ENCODE results near the gene ROR1.

Gene ROR1

GRCh38 chr1:63890468-63890867 is 116.7 kb downstream of the ROR1 start:
- H3K4me3 ChIP-seq (ENCODE audit: low read depth, low read length): no peak overlapping the region
- TF ChIP-seq POLR2A (IDR thresholded peaks at IDR 0.05; ENCODE audit: extremely low read depth, insufficient read length): no peak
- no peak for TF ChIP-seq CTCF (IDR thresholded peaks at IDR 0.05; ENCODE audit: low read depth, low read length)
- no peak for TF ChIP-seq MYC (IDR thresholded peaks at IDR 0.05; ENCODE audit: low read depth, low read length)
- no peak for TF ChIP-seq MAX (IDR thresholded peaks at IDR 0.05; ENCODE audit: low read depth, low read length)
- DNase-seq (ENCODE audit: low read depth): no peak

- H3K4me3 ChIP-seq (ENCODE audit: low read depth, low read length): no peak overlapping the region
- no peak for DNase-seq (ENCODE audit: low read depth)
- TF ChIP-seq POLR2A (IDR thresholded peaks at IDR 0.05; ENCODE audit: extremely low read depth, insufficient read length) (no peak), MYC (IDR thresholded peaks at IDR 0.05; ENCODE audit: low read depth, low read length) (no peak), MAX (IDR thresholded peaks at IDR 0.05; ENCODE audit: low read depth, low read length) (no peak), CTCF (IDR thresholded peaks at IDR 0.05; ENCODE audit: low read depth, low read length) (no peak)
These were observed 117.4 kb downstream of the ROR1 start for GRCh38 chr1:63891060-63891690.

GRCh38 chr1:63892632-63893395 is 119.0 kb downstream of the ROR1 start:
- TF ChIP-seq POLR2A (IDR thresholded peaks at IDR 0.05; ENCODE audit: extremely low read depth, insufficient read length) (no peak), MYC (IDR thresholded peaks at IDR 0.05; ENCODE audit: low read depth, low read length) (no peak), CTCF (IDR thresholded peaks at IDR 0.05; ENCODE audit: low read depth, low read length) (no peak), MAX (IDR thresholded peaks at IDR 0.05; ENCODE audit: low read depth, low read length) (no peak)
- DNase-seq (ENCODE audit: low read depth): no peak

GRCh38 chr1:63893976-63894375 is 120.2 kb downstream of the ROR1 start:
- no peak overlapping the region for H3K4me3 ChIP-seq (ENCODE audit: low read depth, low read length)
- no peak for DNase-seq (ENCODE audit: low read depth)
- no peak for TF ChIP-seq CTCF (IDR thresholded peaks at IDR 0.05; ENCODE audit: low read depth, low read length)
- no peak for TF ChIP-seq MAX (IDR thresholded peaks at IDR 0.05; ENCODE audit: low read depth, low read length)
- TF ChIP-seq MYC (IDR thresholded peaks at IDR 0.05; ENCODE audit: low read depth, low read length): no peak
- no peak for TF ChIP-seq POLR2A (IDR thresholded peaks at IDR 0.05; ENCODE audit: extremely low read depth, insufficient read length)

More at GRCh38 chr1:63892632-63893395, 119.0 kb downstream of the ROR1 start:
- no peak overlapping the region for H3K4me3 ChIP-seq (ENCODE audit: low read depth, low read length)

- no peak for TF ChIP-seq MYC (IDR thresholded peaks at IDR 0.05; ENCODE audit: low read depth, low read length)
- no peak for TF ChIP-seq CTCF (IDR thresholded peaks at IDR 0.05; ENCODE audit: low read depth, low read length)
- TF ChIP-seq POLR2A (IDR thresholded peaks at IDR 0.05; ENCODE audit: extremely low read depth, insufficient read length): no peak
- no peak for TF ChIP-seq MAX (IDR thresholded peaks at IDR 0.05; ENCODE audit: low read depth, low read length)
- no peak for DNase-seq (ENCODE audit: low read depth)
- H3K4me3 ChIP-seq (ENCODE audit: low read depth, low read length): no peak overlapping the region
These were observed 120.9 kb downstream of the ROR1 start for GRCh38 chr1:63894627-63895265.
